IPS-18c (cell line): Measurements from ENCODE around the gene EIF4G1.
"Not testable (repeated sequence)": the region's sequence is repeated elsewhere in the genome, so short reads cannot be mapped to it uniquely, and the experiment has no call there.

ENCODE experiments used
- H3K4me3 ChIP-seq: 2 replicates; pipeline ENCODE4 v1.7.0; 2013; ENCODE audit warnings: low read depth, mild to moderate bottlenecking, low read length, moderate library complexity; ENCODE audit not compliant: insufficient read depth
- H3K9me3 ChIP-seq: one replicate; pipeline ENCODE4 v1.6.1; 2013; ENCODE audit warnings: mild to moderate bottlenecking, low read length, moderate library complexity; ENCODE audit not compliant: control insufficient read depth, insufficient read depth

The EIF4G1 gene, protein sequence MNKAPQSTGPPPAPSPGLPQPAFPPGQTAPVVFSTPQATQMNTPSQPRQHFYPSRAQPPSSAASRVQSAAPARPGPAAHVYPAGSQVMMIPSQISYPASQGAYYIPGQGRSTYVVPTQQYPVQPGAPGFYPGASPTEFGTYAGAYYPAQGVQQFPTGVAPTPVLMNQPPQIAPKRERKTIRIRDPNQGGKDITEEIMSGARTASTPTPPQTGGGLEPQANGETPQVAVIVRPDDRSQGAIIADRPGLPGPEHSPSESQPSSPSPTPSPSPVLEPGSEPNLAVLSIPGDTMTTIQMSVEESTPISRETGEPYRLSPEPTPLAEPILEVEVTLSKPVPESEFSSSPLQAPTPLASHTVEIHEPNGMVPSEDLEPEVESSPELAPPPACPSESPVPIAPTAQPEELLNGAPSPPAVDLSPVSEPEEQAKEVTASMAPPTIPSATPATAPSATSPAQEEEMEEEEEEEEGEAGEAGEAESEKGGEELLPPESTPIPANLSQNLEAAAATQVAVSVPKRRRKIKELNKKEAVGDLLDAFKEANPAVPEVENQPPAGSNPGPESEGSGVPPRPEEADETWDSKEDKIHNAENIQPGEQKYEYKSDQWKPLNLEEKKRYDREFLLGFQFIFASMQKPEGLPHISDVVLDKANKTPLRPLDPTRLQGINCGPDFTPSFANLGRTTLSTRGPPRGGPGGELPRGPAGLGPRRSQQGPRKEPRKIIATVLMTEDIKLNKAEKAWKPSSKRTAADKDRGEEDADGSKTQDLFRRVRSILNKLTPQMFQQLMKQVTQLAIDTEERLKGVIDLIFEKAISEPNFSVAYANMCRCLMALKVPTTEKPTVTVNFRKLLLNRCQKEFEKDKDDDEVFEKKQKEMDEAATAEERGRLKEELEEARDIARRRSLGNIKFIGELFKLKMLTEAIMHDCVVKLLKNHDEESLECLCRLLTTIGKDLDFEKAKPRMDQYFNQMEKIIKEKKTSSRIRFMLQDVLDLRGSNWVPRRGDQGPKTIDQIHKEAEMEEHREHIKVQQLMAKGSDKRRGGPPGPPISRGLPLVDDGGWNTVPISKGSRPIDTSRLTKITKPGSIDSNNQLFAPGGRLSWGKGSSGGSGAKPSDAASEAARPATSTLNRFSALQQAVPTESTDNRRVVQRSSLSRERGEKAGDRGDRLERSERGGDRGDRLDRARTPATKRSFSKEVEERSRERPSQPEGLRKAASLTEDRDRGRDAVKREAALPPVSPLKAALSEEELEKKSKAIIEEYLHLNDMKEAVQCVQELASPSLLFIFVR (N-terminal part only)

DNA sequence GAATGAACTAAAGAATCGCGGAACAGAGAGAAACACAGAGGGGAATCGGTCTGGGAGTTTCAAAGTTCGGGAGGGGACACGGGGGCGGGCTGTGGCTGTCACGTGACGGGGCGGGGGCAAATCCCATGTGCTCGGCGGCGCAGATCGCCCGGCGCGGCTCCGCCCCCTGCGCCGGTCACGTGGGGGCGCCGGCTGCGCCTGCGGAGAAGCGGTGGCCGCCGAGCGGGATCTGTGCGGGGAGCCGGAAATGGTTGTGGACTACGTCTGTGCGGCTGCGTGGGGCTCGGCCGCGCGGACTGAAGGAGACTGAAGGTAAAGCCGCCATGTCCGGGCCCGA lies at the start of gene EIF4G1:
TSS of gene EIF4G1 (plus strand) at position 244 of the 337 bp plus-strand sequence. CDS start 1,191 bp downstream, outside the sequence.
- H3K4me3 ChIP-seq = peak within 1 kb of the TSS; percentile 84
- no peaks in the 10 kb centered on the region for H3K9me3 ChIP-seq

DNA sequence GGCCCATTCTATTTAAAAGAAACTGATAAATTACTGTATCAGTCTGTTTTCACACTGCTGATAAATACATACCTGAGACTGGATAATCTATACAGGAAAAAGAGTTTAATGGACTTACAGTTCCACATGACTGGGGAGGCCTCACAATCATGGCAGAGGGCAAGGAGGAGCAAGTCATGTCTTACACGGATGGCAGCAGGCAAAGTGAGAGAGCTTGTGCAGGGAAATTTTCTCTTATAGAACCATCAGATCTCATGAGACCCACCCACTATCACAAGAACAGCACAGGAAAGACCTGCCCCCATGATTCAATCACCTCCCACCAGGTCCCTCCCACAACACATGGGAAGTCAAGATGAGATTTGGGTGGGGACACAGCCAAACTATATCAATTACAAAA lies 47.2 kb upstream of the EIF4G1 start:
- H3K4me3 ChIP-seq, H3K9me3 ChIP-seq: not testable (repeated sequence)

DNA sequence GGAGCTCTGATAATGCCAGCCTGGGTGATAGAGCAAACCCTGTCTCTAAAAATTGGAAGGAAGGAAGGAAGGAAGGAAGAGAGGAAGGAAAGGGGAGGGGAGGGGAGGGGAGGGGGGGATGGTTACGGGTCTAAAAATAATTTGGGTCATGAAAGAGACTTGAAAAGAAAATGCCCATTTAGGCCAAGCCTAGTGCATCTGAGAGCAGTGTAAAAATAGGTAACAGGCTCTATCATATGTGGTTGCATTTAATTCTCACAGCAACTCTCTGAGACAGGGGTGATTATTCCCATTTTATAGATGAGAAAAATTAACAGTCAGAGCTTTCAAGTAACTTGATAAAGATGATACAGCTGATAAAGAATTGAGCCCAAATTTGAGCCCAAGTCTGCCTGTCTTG lies 42.1 kb upstream of the EIF4G1 start:
- peaks cover under 1% of the 10 kb centered on the region for H3K9me3 ChIP-seq
- no peak overlapping the region for H3K4me3 ChIP-seq

DNA sequence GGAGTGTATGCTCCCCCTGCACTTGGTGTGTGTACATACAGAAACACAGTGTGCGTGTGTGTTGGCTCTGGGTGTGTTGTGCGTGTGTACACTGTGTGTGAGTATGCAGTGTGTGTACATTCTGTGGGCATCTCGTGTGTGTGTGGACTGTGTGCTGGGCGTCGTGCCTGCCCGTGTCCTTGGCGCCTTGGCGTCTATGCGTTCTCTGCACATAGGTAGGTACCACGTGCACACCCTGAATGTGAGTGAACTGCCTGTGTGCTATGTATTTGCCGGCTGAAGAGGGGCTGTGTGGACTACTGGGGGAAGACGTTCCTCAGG lies 39.1 kb upstream of the EIF4G1 start:
- 0 out of 2 replicates have a peak overlapping the region, but pooled peaks have one; percentile 21 for H3K4me3 ChIP-seq

DNA sequence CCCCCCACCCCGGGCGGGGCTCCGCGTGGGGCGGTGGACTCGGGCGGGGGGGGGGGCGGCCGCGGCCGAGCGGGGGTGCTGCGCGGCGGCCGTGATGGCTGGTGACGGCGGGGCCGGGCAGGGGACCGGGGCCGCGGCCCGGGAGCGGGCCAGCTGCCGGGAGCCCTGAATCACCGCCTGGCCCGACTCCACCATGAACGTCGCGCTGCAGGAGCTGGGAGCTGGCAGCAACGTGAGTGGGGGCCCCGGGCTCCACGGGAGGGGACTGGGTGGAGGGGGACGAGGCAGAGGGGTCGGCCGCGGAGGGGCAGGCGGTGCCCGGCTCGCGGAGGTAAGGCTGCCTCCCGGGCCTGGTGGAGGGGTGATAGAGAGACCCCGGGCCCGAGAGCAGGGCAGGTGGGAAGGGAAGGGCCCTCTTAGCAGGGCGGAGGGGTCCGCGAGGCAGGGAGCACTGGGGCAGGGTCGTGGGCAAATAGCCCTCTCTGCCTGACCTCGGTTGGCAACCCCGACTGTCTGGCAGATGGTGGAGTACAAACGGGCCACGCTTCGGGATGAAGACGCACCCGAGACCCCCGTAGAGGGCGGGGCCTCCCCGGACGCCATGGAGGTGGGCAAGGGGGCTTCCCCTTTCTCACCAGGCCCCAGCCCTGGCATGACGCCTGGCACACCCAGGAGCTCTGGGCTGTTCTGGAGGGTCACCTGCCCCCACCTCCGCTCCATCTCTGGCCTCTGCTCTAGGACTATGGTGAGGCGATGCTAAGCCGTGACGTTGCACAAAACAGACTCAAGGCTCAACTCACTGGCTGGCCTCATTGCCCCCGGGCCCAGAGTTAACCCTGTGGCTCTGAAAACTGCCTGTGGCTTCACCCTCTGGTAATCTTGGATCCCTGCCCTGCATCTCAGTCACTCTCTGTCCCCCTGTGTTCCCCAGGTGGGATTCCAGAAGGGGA lies 38.2 kb upstream of the EIF4G1 start, which contains the start of gene ECE2:
TSS of gene ECE2 (plus strand) at position 62 of the 950 bp plus-strand sequence. CDS start at position 194, 132 bp downstream.
- no peaks in the 10 kb centered on the region for H3K9me3 ChIP-seq
- H3K4me3 ChIP-seq = peak within 1 kb of the TSS; percentile 36; the same call in 1 of the 2 replicates

More for the DNA sequence above, 39.1 kb upstream of the EIF4G1 start:
- H3K9me3 ChIP-seq = no peaks in the 10 kb centered on the region

DNA sequence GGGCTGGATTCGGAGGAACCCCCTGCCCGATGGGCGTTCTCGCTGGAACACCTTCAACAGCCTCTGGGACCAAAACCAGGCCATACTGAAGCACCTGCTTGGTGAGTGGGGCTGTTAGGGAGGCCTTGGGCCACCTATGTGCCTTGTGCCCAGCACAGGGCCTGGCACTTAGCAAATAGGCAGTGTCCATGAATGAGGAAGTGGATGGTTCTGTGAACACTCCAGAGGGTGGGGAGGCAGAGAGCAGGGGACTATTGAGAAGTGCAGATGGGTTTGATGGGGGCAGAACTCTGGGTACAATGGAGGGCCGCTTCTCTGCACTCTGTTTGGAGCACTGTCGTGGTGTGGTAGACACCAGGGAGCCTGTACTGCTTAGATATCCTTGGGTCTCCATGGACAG lies 37.0 kb upstream of the EIF4G1 start:
- H3K9me3 ChIP-seq = no peaks in the 10 kb centered on the region
- no peak overlapping the region for H3K4me3 ChIP-seq

DNA sequence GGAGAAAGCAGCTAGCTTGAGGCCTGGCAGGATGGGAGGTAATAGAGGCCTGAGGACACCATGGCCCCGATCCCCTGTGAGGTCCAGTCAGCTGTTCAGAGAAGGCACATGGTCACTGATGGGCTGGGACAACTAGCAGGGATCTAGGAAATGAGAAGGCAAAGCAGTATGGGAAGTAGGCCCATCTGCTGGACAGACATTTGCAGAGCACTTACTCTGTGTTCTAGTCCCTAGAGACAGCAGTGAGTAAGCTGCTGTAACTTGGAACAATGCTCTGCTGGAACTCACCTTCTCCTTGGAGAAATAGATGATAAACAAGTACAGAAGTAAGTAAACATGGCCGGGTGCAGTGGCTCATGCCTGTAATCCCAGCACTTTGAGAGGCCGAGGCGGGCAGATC lies 31.5 kb upstream of the EIF4G1 start:
- Histone ChIP-seq H3K4me3 (no peak overlapping the region), H3K9me3 (no peaks in the 10 kb centered on the region)

DNA sequence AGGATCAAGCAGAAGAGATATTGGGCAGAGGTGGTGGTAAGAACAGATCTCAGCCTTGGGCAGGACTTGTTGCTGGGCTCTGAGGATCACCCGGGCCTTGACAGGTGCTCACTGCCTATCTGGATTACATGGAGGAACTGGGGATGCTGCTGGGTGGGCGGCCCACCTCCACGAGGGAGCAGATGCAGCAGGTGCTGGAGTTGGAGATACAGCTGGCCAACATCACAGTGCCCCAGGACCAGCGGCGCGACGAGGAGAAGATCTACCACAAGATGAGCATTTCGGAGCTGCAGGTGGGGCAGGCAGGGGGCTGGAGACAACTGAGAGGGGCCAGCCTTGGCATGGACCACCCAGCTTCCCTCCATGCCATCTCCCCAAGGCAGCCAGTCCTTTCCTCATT lies 30.7 kb upstream of the EIF4G1 start:
- no peak overlapping the region for H3K4me3 ChIP-seq
- H3K9me3 ChIP-seq = no peaks in the 10 kb centered on the region

DNA sequence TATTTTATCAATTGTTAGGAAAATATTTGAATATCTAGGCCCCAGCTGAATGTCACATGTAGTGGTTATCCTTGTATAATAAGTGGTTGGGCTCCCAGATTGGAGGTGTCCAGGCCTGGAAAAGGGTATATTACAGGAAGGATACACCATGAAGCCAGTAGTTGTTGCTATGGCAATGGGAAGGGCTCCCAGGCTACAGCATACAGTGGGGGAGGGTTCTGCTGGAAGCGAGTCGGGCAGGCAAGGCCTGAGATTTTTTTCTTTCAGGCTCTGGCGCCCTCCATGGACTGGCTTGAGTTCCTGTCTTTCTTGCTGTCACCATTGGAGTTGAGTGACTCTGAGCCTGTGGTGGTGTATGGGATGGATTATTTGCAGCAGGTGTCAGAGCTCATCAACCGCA lies 29.7 kb upstream of the EIF4G1 start:
- H3K9me3 ChIP-seq = no peaks in the 10 kb centered on the region
- H3K4me3 ChIP-seq = no peak overlapping the region

DNA sequence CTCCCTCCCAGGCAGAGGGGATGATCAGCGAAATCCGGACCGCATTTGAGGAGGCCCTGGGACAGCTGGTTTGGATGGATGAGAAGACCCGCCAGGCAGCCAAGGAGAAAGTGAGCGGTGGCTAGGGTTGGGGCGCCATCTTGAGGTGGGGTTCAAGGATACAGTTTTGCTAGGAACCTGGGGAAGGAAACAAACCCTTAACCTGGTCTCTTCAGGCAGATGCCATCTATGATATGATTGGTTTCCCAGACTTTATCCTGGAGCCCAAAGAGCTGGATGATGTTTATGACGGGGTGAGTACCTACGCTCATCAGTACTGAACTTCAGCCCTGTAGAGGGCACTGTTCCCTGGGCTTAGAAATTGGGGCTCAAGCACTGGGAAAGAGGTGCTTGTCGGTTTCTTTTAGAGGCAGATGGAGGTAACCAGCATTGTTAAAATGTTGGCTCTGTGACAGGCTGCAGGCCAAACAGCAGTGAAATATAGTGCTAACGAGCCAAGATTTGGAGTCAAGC lies 24.9 kb upstream of the EIF4G1 start:
- H3K4me3 ChIP-seq = no peak overlapping the region
- H3K9me3 ChIP-seq = no peaks in the 10 kb centered on the region

DNA sequence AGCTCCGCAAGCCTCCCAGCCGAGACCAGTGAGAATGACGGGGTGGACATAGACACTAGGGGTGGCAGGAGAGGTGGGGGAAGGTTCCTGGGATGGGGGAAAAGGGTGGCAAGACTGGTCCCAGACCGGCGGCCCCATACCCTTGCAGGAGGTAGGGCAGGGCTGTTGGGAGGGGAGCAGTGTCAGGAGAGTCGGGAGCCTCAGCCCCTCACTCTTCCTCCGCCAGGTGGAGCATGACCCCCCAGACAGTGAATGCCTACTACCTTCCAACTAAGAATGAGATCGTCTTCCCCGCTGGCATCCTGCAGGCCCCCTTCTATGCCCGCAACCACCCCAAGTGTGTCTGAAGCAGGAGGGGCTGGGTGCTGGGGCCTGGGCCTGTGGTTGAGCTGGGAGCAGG lies 24.1 kb upstream of the EIF4G1 start:
- Histone ChIP-seq H3K9me3 (no peaks in the 10 kb centered on the region), H3K4me3 (no peak overlapping the region)

DNA sequence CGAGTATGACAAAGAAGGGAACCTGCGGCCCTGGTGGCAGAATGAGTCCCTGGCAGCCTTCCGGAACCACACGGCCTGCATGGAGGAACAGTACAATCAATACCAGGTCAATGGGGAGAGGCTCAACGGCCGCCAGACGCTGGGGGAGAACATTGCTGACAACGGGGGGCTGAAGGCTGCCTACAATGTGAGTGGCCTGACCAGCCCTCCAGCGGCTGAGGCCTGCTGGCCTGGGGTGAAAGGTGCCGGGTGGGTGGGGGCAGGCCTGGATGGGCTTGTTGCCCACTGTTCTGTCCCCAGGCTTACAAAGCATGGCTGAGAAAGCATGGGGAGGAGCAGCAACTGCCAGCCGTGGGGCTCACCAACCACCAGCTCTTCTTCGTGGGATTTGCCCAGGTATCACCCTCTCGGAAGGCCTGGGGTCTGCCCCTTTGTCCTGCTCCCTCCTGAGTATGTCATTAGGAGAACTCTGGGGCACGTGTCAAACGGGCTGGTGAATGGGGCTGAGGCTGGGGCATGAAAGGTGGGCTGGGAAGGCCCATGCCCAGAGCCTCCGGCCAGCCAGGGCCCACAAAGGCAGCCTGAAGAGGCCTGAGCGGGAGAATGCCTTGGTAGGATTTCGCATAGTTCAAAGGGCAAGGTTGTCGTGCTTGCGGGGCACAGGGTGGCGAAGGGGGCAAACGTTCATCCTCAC lies 23.2 kb upstream of the EIF4G1 start:
- Histone ChIP-seq H3K4me3 (no peak overlapping the region), H3K9me3 (no peaks in the 10 kb centered on the region)

DNA sequence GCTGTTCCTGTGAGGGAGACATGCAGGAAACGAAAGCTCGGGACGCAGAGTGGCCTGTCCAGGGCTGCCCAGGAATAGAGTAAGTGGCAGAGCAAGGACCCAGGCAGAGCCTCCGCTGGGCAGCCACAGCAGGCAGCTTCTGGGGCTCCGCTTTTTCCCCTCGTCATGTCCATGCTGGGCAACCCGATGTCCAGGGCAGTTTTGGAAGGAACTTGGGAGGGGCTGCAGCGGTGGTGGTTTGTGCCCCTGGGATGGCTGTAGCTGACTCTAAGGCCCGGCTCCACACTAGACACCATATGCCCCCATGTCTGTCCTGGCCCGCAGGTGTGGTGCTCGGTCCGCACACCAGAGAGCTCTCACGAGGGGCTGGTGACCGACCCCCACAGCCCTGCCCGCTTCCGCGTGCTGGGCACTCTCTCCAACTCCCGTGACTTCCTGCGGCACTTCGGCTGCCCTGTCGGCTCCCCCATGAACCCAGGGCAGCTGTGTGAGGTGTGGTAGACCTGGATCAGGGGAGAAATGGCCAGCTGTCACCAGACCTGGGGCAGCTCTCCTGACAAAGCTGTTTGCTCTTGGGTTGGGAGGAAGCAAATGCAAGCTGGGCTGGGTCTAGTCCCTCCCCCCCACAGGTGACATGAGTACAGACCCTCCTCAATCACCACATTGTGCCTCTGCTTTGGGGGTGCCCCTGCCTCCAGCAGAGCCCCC lies 22.5 kb upstream of the EIF4G1 start:
- H3K4me3 ChIP-seq = no peak overlapping the region

DNA sequence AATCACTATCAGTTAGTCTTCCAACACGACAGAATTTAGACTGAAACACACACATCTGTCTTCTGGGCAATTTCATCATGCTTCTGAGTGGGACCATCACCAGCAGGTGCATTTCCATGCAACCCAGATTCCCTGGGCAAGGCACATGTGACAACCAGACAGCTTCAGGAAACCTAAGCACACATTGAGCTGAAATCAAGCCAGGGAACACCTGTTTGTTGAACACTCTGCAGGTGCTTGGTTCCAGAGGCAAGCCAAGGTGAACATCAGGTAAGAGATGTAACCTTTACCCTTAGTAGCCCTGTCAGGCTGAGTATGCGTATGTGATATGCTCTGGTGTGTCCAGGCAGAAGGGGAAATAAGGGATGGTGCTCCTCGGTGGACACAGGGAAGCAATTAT lies 18.6 kb upstream of the EIF4G1 start:
- Histone ChIP-seq H3K4me3 (no peak overlapping the region), H3K9me3 (peaks cover 2% of the 10 kb centered on the region)

More for the DNA sequence above, 22.5 kb upstream of the EIF4G1 start:
- no peaks in the 10 kb centered on the region for H3K9me3 ChIP-seq

DNA sequence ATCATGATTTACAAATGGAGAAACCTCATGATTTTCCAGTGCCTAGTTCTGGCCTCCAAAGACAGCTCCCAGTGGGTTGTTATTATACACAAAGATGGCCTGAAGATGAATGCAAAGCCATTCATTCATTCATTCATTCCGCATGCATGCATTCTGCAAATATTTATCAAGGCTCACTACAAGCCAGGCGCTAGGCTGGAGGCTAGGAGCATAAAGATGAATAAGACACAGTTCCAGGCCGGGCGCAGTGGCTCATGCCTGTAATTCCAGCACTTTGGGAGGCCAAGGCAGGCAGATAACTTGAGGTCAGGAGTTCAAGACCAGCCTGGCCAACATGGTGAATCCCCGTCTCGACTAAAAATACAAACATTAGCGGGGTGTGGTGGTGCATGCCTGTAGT lies 17.8 kb upstream of the EIF4G1 start:
- Histone ChIP-seq H3K4me3 (no peak overlapping the region), H3K9me3 (peaks cover 2% of the 10 kb centered on the region)
